ENCODE data around the gene SETSIP.
"Not testable (repeated sequence)": the region's sequence is repeated elsewhere in the genome, so short reads cannot be mapped to it uniquely, and the experiment has no call there.

Gene SETSIP

GRCh38 chr1:92075311-92075710 lies at the start of gene SETSIP:
Gene SETSIP (minus strand): TSS chr1:92075411. CDS start chr1:92075411, 0 bp downstream.
- no peak for DNase-seq

GRCh38 chr1:92123868-92124267 lies 48.7 kb upstream of the SETSIP start:
- DNase-seq, result no peak

- no peak for DNase-seq
Observed at GRCh38 chr1:92118826-92119225, 43.6 kb upstream of the SETSIP start.

GRCh38 chr1:92117526-92117925 lies 42.3 kb upstream of the SETSIP start:
- DNase-seq, result no peak

- DNase-seq, result no peak
Observed at GRCh38 chr1:92108631-92109030, 33.4 kb upstream of the SETSIP start.

- no peak for DNase-seq
Observed at GRCh38 chr1:92105546-92106081, 30.4 kb upstream of the SETSIP start.

- DNase-seq, result peak; percentile 5
Observed at GRCh38 chr1:92096317-92096716, 21.1 kb upstream of the SETSIP start.

GRCh38 chr1:92095874-92096273 lies 20.7 kb upstream of the SETSIP start:
- DNase-seq, result no peak

- no peak for DNase-seq
Observed at GRCh38 chr1:92094595-92094994, 19.4 kb upstream of the SETSIP start.

- no peak for DNase-seq
Observed at GRCh38 chr1:92094090-92094489, 18.9 kb upstream of the SETSIP start.

- no peak for DNase-seq
Observed at GRCh38 chr1:92091625-92092024, 16.4 kb upstream of the SETSIP start.

GRCh38 chr1:92087542-92087941 lies 12.3 kb upstream of the SETSIP start:
- no peak for DNase-seq

GRCh38 chr1:92085727-92086126 lies 10.5 kb upstream of the SETSIP start:
- DNase-seq, result no peak

GRCh38 chr1:92084651-92085050 lies 9.4 kb upstream of the SETSIP start:
- no peak for DNase-seq

- no peak for DNase-seq
Observed at GRCh38 chr1:92081031-92081430, 5.8 kb upstream of the SETSIP start.

GRCh38 chr1:92080128-92080985 lies 5.1 kb upstream of the SETSIP start, which contains the start of gene BTBD8:
Gene BTBD8 (plus strand): TSS chr1:92080345. CDS start chr1:92080572, 227 bp downstream.
- DNase-seq, result peak; percentile 79

- no peak for DNase-seq
Observed at GRCh38 chr1:92079441-92079840, 4.2 kb upstream of the SETSIP start.

- not testable (repeated sequence) for DNase-seq
Observed at GRCh38 chr1:92078077-92078476, 2.9 kb upstream of the SETSIP start.

GRCh38 chr1:92076363-92076762 lies 1.2 kb upstream of the SETSIP start:
- no peak for DNase-seq

- not testable (repeated sequence) for DNase-seq
Observed at GRCh38 chr1:92074446-92074845, 765 bp downstream of the SETSIP start.

GRCh38 chr1:92070892-92071291 lies 4.3 kb downstream of the SETSIP start:
- no peak for DNase-seq

- DNase-seq, result no peak
Observed at GRCh38 chr1:92066321-92066720, 8.9 kb downstream of the SETSIP start.

- DNase-seq, result no peak
Observed at GRCh38 chr1:92065042-92065441, 10.2 kb downstream of the SETSIP start.

- no peak for DNase-seq
Observed at GRCh38 chr1:92051948-92052347, 23.3 kb downstream of the SETSIP start.

Data from HCEC 1CT (cell line).